RWPE2 (cell line): ENCODE results near the gene BCLAF3.

Source experiments
- ATAC-seq: fragments of 200-7000 bp; cut with Tn5 transposase; 3 replicates; pipeline ENCODE4 v1.9.1; 2021; ENCODE audit warnings: low read depth
- DNase-seq: peaks from one replicate; pipeline ENCODE4 v3.0.0-alpha.2; 2020; ENCODE audit warnings: low spot score
- H3K27ac ChIP-seq: fragments of 450-650 bp; 2 replicates; pipeline ENCODE4 v1.5.1; 2017; ENCODE audit warnings: mild to moderate bottlenecking; ENCODE audit not compliant: poor library complexity, severe bottlenecking
- H3K27me3 ChIP-seq: fragments of 250-450 bp; sonication (Bioruptor Pico); 2 replicates; pipeline ENCODE4 v1.5.1; 2021; ENCODE audit warnings: mild to moderate bottlenecking, moderate library complexity; ENCODE audit not compliant: insufficient read depth, poor library complexity, severe bottlenecking
- H3K36me3 ChIP-seq: fragments of 250-450 bp; sonication (Bioruptor Pico); 2 replicates; pipeline ENCODE4 v1.5.1; 2020; ENCODE audit warnings: low read depth, mild to moderate bottlenecking, moderate library complexity
- H3K4me1 ChIP-seq: fragments of 250-450 bp; sonication (Bioruptor Pico); 2 replicates; pipeline ENCODE4 v1.5.1; 2021; ENCODE audit warnings: mild to moderate bottlenecking, moderate library complexity; ENCODE audit not compliant: insufficient read depth, poor library complexity, severe bottlenecking
- H3K4me3 ChIP-seq: fragments of 250-450 bp; sonication (Bioruptor Pico); 2 replicates; pipeline ENCODE4 v1.5.1; 2021; ENCODE audit warnings: mild to moderate bottlenecking, moderate library complexity; ENCODE audit not compliant: severe bottlenecking
- H3K9me3 ChIP-seq: fragments of 250-450 bp; sonication (Bioruptor Pico); 2 replicates; pipeline ENCODE4 v1.5.1; 2021; ENCODE audit warnings: mild to moderate bottlenecking, moderate library complexity; ENCODE audit not compliant: severe bottlenecking
- CTCF ChIP-seq: fragments of 450-650 bp; IDR thresholded peaks from one replicate; pipeline ENCODE4 v1.5.1; 2017; ENCODE audit warnings: mild to moderate bottlenecking, moderate library complexity; ENCODE audit not compliant: poor library complexity, severe bottlenecking

The BCLAF3 gene

GRCh38 chrX:20015422-20015821, 24.6 kb upstream of the BCLAF3 start:
- DNase-seq (no peak), ATAC-seq (no peak)
- Histone ChIP-seq H3K27ac (no peak overlapping the region), H3K9me3 (no peaks in the 10 kb centered on the region), H3K36me3 (no peaks in the 10 kb centered on the region), H3K4me3 (no peak overlapping the region), H3K27me3 (no peaks in the 10 kb centered on the region), H3K4me1 (no peaks in the 10 kb centered on the region)
- TF ChIP-seq CTCF = no peak

GRCh38 chrX:20011608-20012007, 20.7 kb upstream of the BCLAF3 start:
- no peak overlapping the region for H3K27ac ChIP-seq
- H3K9me3 ChIP-seq = no peaks in the 10 kb centered on the region
- ATAC-seq (no peak), DNase-seq (no peak)
- H3K4me1 ChIP-seq = no peaks in the 10 kb centered on the region
- no peaks in the 10 kb centered on the region for H3K36me3 ChIP-seq
- no peak for TF ChIP-seq CTCF
- H3K27me3 ChIP-seq = no peaks in the 10 kb centered on the region
- no peak overlapping the region for H3K4me3 ChIP-seq

- TF ChIP-seq CTCF = no peak
- Histone ChIP-seq H3K27me3 (no peaks in the 10 kb centered on the region), H3K4me1 (no peaks in the 10 kb centered on the region), H3K27ac (no peak overlapping the region), H3K36me3 (no peaks in the 10 kb centered on the region), H3K9me3 (no peaks in the 10 kb centered on the region), H3K4me3 (no peak overlapping the region)
- no peak for DNase-seq
- ATAC-seq = no peak
Observed at GRCh38 chrX:20007962-20008622, 17.2 kb upstream of the BCLAF3 start.

GRCh38 chrX:20005883-20006282, 15.0 kb upstream of the BCLAF3 start:
- Histone ChIP-seq H3K27me3 (no peaks in the 10 kb centered on the region), H3K9me3 (no peaks in the 10 kb centered on the region), H3K27ac (no peak overlapping the region), H3K36me3 (no peaks in the 10 kb centered on the region), H3K4me3 (no peak overlapping the region), H3K4me1 (no peaks in the 10 kb centered on the region)
- no peak for ATAC-seq
- no peak for DNase-seq
- no peak for TF ChIP-seq CTCF

GRCh38 chrX:20001588-20001987, 10.7 kb upstream of the BCLAF3 start:
- Histone ChIP-seq H3K4me3 (no peak overlapping the region), H3K27ac (no peak overlapping the region), H3K36me3 (no peaks in the 10 kb centered on the region), H3K27me3 (no peaks in the 10 kb centered on the region), H3K9me3 (no peaks in the 10 kb centered on the region), H3K4me1 (no peaks in the 10 kb centered on the region)
- DNase-seq (no peak), ATAC-seq (no peak)
- TF ChIP-seq CTCF = no peak
